HG03108 (cell line): ENCODE data around the gene IKBIP.
A peak's percentile ranks its signal among the peaks of the same experiment; 100 is the strongest.
"Not testable (repeated sequence)": the region's sequence is repeated elsewhere in the genome, so short reads cannot be mapped to it uniquely, and the experiment has no call there.

Source experiments
- ATAC-seq: cut with Tn5 transposase; IDR thresholded peaks from one replicate; pipeline ENCODE4 v1.9.1; 2021; ENCODE audit warnings: moderate library complexity; ENCODE audit not compliant: unreplicated experiment

The IKBIP gene

GRCh38 chr12:98644712-98645571 lies at the start of gene IKBIP, which contains the start of gene APAF1:
Gene IKBIP, minus strand, starts transcription at chr12:98644788. Its CDS starts 87 bp downstream, at chr12:98644701.
Gene APAF1, plus strand, starts transcription at chr12:98645290. Its CDS starts 3,070 bp downstream, at chr12:98648360.
- peak; percentile 88 for ATAC-seq

GRCh38 chr12:98691351-98691750 lies 46.8 kb upstream of the IKBIP start:
- no peak for ATAC-seq

GRCh38 chr12:98686603-98687002 lies 42.0 kb upstream of the IKBIP start:
- ATAC-seq = no peak

GRCh38 chr12:98684199-98684598 lies 39.6 kb upstream of the IKBIP start:
- no peak for ATAC-seq

- ATAC-seq = no peak
Observed at GRCh38 chr12:98679611-98680005, 35.0 kb upstream of the IKBIP start.

- ATAC-seq = no peak
Observed at GRCh38 chr12:98678946-98679610, 34.5 kb upstream of the IKBIP start.

GRCh38 chr12:98678236-98678945 lies 33.8 kb upstream of the IKBIP start:
- ATAC-seq = no peak

- no peak for ATAC-seq
Observed at GRCh38 chr12:98674841-98675240, 30.3 kb upstream of the IKBIP start.

- no peak for ATAC-seq
Observed at GRCh38 chr12:98671459-98671858, 26.9 kb upstream of the IKBIP start.

GRCh38 chr12:98669751-98670150 lies 25.2 kb upstream of the IKBIP start:
- no peak for ATAC-seq

GRCh38 chr12:98660521-98660920 lies 15.9 kb upstream of the IKBIP start:
- no peak for ATAC-seq

- ATAC-seq = no peak
Observed at GRCh38 chr12:98656289-98657101, 11.9 kb upstream of the IKBIP start.

- ATAC-seq = no peak
Observed at GRCh38 chr12:98653866-98654493, 9.4 kb upstream of the IKBIP start.

GRCh38 chr12:98651328-98651727 lies 6.7 kb upstream of the IKBIP start:
- no peak for ATAC-seq

GRCh38 chr12:98646294-98647090 lies 1.9 kb upstream of the IKBIP start:
- ATAC-seq = no peak

- no peak for ATAC-seq
Observed at GRCh38 chr12:98645572-98646067, 1.0 kb upstream of the IKBIP start.

- peak; percentile 12 for ATAC-seq
Observed at GRCh38 chr12:98644433-98644711, 216 bp downstream of the IKBIP start.

- not testable (repeated sequence) for ATAC-seq
Observed at GRCh38 chr12:98642801-98643200, 1.8 kb downstream of the IKBIP start.

GRCh38 chr12:98639491-98639890 lies 5.1 kb downstream of the IKBIP start:
- no peak for ATAC-seq
